Subcutaneous adipose tissue (tissue), 4 donors: ENCODE measurements around the gene POLR2E. TPM values are rescaled to one million over a fixed set of nuclear protein-coding genes. Genes with fewer than 3 reads are reported as not detected.

Experiments
- total RNA-seq, 4 donors: library from RNA; depleted of rRNA; stranded (reverse); fragments of >200 nt; gene quantifications; one replicate each; pipeline ENCODE4 v1.1.0, GENCODE V29; 2016
- TF ChIP-seq, protein P1 (sequence below): fragments of 450-650 bp; IDR thresholded peaks from one replicate; pipeline ENCODE4 v1.5.1; 2016; ENCODE audit warnings: low read depth, mild to moderate bottlenecking, control low read depth, antibody characterized with exemption, moderate library complexity

The POLR2E gene
- total RNA-seq, 4 donors from 2014 or later, result 81.8 to 302 (median 127) TPM

GRCh38 chr19:1053176-1054101, 41.7 kb downstream of the POLR2E start:
- TF ChIP-seq, protein P1, sequence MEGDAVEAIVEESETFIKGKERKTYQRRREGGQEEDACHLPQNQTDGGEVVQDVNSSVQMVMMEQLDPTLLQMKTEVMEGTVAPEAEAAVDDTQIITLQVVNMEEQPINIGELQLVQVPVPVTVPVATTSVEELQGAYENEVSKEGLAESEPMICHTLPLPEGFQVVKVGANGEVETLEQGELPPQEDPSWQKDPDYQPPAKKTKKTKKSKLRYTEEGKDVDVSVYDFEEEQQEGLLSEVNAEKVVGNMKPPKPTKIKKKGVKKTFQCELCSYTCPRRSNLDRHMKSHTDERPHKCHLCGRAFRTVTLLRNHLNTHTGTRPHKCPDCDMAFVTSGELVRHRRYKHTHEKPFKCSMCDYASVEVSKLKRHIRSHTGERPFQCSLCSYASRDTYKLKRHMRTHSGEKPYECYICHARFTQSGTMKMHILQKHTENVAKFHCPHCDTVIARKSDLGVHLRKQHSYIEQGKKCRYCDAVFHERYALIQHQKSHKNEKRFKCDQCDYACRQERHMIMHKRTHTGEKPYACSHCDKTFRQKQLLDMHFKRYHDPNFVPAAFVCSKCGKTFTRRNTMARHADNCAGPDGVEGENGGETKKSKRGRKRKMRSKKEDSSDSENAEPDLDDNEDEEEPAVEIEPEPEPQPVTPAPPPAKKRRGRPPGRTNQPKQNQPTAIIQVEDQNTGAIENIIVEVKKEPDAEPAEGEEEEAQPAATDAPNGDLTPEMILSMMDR, result no peak

DNA sequence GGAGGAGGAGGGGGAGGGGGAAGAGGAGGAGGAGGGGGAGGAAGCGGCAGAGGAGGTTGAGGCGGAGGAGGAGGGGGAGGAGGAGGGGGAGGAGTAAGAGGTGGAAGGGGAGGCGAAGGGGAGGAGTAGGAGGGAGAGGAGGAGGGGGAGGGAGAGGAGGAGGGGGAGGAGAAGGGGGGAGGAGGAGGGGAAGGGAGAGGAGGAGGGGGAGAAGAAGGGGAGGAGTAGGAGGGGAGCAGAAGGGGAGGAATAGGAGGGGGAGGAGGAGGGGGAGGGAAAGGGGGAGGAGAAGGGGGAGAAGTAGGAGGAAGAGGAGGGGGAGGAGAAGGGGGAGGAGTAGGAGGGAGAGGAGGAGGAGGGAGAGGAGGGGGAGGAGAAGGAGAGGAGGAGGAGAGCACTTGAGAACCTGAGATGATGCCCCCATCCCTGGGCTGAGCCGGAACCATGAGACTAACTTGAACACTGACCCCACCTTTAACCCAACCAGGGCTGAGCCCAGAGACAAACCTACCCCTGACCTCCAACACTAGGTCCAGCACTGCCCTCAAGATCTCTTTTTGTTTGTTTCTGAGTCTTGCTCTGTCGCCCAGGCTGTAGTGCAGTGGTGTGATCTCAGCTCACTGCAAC, 42.7 kb downstream of the POLR2E start:
- TF ChIP-seq, protein P1, result no peak

GRCh38 chr19:1051791-1052190, 43.4 kb downstream of the POLR2E start:
- TF ChIP-seq, protein P1, result no peak

DNA sequence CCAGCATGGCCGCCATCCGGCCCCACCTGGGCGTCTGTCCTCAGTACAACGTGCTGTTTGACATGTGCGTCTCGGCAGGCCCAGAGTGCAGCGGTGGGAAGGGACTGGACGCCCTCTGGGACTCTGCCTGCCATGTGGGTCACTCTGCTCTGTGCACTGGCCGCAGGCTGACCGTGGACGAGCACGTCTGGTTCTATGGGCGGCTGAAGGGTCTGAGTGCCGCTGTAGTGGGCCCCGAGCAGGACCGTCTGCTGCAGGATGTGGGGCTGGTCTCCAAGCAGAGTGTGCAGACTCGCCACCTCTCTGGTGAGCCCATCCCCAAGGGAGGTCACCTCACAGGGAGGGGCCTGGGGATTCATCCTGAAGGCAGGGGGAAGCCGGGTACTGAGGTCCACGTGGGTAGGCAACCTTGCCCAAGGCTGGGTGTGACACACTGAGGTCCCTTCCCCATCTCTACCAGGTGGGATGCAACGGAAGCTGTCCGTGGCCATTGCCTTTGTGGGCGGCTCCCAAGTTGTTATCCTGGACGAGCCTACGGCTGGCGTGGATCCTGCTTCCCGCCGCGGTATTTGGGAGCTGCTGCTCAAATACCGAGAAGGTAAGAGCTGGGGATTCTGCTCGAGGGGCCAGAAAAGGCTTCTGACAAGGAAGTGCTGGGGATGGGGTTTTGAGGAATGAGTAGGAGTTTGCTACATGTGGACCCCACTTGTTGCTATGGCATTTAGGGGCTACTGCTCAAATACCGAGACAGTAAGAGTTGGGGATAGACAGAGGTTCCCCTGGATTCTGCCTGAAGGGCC, 44.0 kb downstream of the POLR2E start:
- TF ChIP-seq, protein P1, result no peak

GRCh38 chr19:1049800-1050199, 45.4 kb downstream of the POLR2E start:
- TF ChIP-seq, protein P1, result no peak

GRCh38 chr19:1049106-1049505, 46.1 kb downstream of the POLR2E start:
- TF ChIP-seq, protein P1, result no peak
